Measurements from ENCODE around the gene ELP2. TPM values are rescaled to one million over a fixed set of nuclear protein-coding genes. Genes with fewer than 3 reads are reported as not detected.
"Not testable (repeated sequence)": the region's sequence is repeated elsewhere in the genome, so short reads cannot be mapped to it uniquely, and the experiment has no call there.

Gene ELP2
- total RNA-seq, 1 donor from 2014 or later = 217 TPM

GRCh38 chr18:36189486-36189885, 59.8 kb downstream of the ELP2 start:
- no peak for DNase-seq

- DNase-seq = no peak
Observed at GRCh38 chr18:36191286-36191685, 61.6 kb downstream of the ELP2 start.

- no peak for DNase-seq
Observed at GRCh38 chr18:36191711-36192110, 62.0 kb downstream of the ELP2 start.

DNA sequence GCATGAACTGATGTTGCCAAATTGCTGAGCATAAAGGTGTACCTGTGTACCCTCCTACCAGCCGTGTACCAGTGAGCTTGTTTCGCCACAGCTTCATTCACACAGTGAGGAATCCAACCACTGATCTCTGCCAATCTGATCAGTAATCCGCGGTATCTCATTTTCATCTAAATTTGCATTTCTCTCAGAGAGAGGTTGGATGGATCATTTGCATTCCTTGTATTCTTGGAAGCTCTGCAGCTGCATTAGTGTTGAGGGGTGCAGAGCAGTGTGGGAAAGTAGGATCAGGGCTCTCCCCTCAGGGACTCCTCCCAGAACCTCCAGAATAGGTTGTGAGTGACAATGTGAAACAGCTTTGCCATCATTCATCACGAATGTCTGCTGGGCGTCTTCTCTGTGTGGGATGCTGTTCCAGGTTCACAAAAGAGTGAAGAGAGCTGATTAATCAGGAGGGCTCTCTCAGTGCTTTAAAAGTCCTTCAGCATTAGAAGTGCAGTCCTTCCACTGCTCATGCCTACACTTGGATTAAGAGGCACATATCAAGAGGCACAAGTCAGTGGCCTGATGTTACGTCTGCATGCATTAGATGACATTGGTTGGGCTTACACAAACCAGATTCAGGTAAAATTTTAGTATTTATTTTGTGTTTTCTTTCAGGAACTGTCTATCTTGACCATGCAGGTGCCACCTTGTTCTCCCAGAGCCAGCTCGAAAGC, 65.1 kb downstream of the ELP2 start:
- DNase-seq = no peak

- no peak for DNase-seq
Observed at GRCh38 chr18:36195427-36196122, 65.9 kb downstream of the ELP2 start.

DNA sequence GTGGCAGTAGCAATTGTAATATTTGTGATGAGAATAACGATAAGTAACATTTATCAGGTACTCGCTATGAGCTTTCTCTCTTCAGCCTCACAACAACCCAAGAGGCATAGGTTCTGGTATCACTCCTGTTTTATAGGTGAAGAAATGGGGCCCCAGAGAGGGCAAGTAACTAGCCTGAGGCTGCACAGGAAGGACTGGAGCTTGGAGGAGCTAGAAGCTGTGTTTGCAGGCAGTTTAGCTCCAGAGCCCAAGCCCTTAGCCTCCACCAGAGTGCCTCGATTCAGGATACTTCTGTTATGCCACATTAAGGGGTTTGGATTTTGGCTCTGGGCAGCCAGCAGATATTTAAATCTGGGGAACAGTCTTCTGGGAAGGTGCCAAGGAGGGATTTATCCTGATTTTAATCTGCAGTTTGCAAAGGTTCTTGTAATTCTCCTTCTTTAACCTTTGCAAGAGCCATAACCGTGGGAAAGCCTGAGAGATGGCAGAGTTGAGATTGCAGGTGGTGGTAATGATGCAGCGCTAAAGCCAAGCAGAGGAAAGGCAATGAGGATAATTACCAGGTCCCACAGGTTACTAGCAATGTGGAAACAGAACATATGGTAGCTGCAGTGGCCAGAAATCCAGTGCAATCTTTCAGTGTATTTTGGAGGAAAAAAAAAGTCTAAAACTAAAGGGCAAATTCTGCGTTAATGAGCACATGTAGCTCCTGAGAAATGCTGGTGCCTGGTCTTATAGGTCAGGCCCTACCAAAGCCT, 66.7 kb downstream of the ELP2 start:
- DNase-seq = no peak

- no peak for DNase-seq
Observed at GRCh38 chr18:36197511-36198166, 67.9 kb downstream of the ELP2 start.

DNA sequence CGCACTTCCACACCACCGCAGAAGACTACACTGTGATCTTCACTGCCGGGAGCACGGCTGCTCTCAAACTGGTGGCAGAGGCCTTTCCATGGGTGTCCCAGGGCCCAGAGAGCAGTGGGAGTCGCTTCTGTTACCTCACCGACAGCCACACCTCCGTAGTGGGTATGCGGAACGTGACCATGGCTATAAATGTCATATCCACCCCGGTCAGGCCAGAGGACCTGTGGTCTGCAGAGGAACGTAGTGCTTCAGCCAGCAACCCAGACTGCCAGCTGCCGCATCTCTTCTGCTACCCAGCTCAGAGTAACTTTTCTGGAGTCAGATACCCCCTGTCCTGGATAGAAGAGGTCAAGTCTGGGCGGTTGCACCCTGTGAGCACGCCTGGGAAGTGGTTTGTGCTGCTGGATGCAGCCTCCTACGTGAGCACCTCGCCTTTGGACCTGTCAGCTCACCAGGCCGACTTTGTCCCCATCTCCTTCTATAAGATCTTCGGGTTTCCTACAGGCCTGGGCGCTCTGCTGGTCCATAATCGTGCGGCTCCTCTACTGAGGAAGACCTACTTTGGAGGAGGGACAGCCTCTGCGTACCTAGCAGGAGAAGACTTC, 70.1 kb downstream of the ELP2 start:
- no peak for DNase-seq

DNA sequence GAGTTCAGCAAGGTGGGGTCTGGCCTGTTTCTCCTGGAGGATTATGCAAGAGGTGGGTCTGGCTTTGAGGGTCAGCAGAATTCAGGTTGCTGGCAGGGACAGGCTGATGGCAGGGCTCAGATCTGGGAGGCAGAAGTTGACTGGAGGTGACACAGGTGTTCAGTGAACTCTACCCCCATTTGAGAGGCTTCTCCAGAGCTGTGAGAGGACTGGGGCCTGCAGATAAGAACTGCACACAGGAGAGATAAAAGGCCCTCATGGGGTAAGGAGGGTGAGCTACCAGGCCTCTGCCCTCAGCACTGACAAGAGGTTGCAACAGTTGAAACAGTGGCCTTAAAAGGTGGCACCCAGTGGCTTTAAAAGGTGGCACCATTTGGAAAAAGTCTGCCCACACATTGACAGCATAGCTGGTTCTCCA, 70.7 kb downstream of the ELP2 start:
- DNase-seq = no peak

DNA sequence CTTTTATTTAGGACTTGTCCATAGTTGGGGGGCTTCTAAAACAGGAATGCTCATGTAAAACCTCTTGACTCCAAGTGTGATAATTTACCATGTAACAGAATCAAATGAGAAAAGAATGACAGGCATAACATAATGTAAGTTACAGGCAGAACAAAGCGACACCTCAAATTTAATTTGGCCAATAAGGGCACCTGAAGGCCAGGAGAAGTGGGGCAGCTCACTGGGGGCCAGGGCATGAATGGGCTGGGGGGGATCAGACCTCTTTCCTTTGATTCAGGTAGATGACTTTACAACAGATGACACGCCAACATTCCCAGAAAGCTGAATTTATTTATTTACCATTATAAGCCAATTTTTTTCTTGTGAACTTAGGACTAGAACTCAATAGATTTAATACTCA, 72.1 kb downstream of the ELP2 start:
- no peak for DNase-seq

DNA sequence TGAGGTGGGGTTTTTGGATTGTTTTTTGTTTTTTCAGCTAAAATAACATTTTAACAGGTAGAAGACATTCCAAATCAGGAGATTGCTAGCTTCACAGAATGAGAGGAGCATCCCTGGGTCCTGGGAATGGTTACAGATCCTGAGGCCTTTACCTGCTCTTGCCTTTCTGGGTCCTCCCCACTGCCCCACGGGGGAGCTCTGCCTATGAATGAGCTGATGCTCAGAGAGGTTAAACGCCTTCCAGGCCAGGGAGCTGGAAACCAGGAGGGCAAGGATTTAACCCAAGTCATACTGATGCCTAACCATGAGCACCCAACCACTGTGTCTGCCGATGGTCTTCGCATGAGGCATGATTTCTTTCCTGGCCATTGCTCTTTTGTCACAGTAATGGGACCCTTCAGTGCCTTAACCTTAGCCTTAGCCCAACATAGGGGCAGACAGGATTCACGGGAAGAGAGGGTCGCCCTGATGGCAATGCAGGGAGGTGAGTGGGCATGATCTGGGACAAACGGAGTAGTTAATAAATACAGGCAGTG, 73.7 kb downstream of the ELP2 start:
- no peak for DNase-seq

DNA sequence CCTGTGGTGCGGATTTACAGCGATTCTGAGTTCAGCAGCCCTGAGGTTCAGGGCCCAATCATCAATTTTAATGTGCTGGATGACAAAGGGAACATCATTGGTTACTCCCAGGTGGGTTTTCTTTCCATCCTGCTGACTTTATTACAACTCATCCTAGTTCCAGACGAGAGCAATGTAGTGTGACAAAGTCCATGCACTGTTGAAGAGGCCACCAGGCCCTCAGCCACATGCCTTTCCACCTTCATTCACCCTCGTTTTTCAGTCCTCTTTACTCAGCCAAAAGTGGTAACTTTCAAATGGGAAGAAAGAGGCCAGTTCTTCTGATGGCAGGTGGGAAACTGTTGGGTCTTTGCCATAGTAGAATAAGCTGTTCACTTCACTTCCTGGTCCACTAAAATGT, 75.5 kb downstream of the ELP2 start:
- no peak for DNase-seq

DNA sequence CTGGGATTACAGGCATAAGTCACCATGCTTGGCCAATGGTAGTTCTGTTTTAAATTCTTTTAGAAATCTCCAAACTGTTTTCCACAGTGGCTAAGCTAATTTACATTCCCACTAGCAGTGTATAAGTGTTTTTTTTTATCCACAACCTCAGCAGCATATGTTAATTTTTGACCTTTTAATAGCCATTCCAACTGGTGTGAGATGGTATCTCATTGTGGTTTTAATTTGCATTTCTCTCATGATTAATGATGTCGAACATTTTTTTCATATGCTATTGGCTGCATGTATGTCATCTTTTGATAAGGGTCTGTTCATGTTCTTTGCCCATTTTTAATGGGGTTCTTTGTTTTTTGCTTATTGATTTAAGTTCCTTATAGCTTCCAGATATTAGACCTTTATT, 77.6 kb downstream of the ELP2 start:
- no peak for DNase-seq

DNA sequence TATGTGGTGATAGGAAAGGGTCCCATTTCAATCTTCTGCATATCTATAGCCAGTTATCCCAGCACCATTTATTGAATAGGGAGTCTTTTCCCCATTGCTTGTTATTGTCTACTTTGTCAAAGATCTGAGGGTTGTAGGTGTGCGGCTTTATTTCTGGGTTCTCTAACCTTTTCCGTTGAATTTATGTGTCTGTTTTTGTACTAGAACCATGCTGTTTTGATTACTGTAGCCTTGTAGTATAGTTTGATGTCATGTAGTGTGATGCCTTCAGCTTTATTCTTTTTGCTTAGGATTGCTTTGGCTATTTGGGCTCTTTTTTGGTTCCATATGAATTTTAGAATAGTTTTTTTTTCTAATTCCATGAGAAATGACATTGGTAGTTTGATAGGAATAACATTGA, 78.3 kb downstream of the ELP2 start:
- not testable (repeated sequence) for DNase-seq

DNA sequence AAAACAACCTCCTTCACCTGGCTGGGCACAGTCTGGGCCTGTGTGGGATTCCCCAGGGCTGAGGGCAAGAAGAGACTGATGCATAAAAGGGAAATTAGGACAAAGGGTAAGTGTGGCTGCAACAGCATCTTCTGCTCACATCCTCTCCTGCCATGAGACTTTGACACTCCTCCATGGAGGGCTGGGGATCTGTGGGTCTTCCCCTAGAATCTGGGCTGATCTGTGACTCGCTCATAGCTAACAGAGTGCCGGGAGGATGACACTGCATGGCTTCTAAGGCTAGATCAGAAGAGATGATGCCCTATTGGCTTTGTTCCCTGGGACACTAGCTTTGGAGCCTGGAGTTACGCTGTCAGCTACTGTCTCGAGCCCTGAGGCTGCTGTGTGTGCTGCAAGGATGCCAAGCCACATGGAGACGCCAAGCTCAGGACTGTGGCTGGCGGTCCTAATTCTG, 81.9 kb downstream of the ELP2 start:
- no peak for DNase-seq

- no peak for DNase-seq
Observed at GRCh38 chr18:36212301-36213171, 82.8 kb downstream of the ELP2 start.

GRCh38 chr18:36214811-36215210, 85.1 kb downstream of the ELP2 start:
- no peak for DNase-seq

GRCh38 chr18:36215577-36215976, 85.9 kb downstream of the ELP2 start:
- no peak for DNase-seq

DNA sequence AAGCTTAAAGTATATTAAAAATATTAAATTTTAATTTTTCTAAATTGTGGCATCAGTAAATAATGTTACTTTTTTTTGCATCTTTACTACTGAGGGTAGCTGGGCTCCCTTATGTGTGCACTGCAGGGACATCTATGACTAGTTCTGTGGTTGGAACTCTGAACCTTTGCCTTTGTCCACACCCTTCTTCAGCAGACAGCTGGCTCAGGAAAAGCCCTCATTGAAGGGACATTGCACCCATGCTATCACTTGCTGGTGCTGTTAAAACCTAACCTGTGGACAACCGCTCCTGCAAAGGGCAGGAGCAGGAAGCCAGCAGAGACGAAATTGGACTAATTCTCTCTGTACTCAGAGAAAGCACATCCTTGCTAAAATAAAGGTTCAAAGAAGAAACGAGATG, 87.6 kb downstream of the ELP2 start:
- DNase-seq = no peak

GRCh38 chr18:36229188-36229587, 99.5 kb downstream of the ELP2 start:
- no peak for DNase-seq

All from occipital lobe (tissue), 2 donors.